ENCODE data around the gene LY6G5C. TPM values are rescaled to one million over a fixed set of nuclear protein-coding genes. Genes with fewer than 3 reads are reported as not detected.

The LY6G5C gene
- total and polyA plus RNA-seq, 9 of the 15 experiments (the other 6 are each of a cell fraction or from before 2014, with no cell fraction given) = 0.10 to 0.67 (median 0.46) TPM; not detected in 4

DNA sequence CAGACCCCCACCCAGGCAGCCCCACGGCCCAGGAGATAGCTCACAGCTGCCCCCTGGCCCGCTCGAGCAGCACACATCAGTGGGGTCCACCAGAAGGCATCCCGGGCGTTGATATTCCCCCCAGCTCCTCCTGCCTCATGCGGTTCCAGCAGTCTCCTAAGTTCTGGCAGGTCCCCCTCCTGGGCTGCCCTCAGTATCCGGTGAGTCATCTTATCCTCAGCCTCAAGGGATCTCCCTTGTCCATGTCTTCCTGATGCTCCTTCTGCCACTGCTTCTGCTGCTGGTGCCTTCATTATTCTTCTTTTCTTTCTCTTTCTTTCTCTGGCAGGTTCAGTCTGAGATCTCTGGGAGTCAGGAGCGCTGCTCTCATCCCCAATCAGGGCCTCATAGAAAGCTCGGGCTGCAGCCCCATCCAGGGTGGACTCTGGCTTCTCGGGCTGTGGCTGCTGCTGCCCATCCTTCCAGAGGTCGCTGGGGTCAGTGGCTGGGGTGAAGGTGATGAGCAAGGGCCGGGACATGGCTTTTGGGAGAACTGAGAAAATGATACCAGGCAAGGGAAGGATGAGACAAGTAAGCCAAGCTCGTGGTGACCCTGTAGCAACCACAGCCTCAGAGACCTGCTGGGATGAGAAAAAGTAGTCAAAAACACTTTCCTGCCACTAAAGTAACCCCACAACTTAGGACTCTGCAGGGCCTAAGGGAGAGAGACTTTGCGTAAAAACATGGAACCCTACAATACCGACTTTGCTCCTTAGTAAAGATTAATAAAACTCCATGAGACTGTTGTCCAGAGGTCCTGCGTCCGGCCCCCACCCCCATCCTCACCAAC, 16.7 kb downstream of the LY6G5C start (continued):
- no peak for TF ChIP-seq RFX1 (IDR thresholded peaks at IDR 0.05)
- peak; percentile 5; the same call in 1 of the 2 replicates for TF ChIP-seq GATA2 (CRISPR knock-in tag; IDR thresholded peaks at IDR 0.05)
- peak; percentile 85; the same call in 1 of the 2 replicates for TF ChIP-seq THAP12 (CRISPR knock-in tag; IDR thresholded peaks at IDR 0.05)
- 0 out of 2 replicates have a peak, but pooled peaks have one; percentile 38 for TF ChIP-seq NR2C2 (CRISPR knock-in tag; IDR thresholded peaks at IDR 0.05)
- no peak for TF ChIP-seq NR2C2 (tag; IDR thresholded peaks at IDR 0.05)
- TF ChIP-seq, protein P1, sequence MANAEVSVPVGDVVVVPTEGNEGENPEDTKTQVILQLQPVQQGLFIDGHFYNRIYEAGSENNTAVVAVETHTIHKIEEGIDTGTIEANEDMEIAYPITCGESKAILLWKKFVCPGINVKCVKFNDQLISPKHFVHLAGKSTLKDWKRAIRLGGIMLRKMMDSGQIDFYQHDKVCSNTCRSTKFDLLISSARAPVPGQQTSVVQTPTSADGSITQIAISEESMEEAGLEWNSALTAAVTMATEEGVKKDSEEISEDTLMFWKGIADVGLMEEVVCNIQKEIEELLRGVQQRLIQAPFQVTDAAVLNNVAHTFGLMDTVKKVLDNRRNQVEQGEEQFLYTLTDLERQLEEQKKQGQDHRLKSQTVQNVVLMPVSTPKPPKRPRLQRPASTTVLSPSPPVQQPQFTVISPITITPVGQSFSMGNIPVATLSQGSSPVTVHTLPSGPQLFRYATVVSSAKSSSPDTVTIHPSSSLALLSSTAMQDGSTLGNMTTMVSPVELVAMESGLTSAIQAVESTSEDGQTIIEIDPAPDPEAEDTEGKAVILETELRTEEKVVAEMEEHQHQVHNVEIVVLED (CRISPR knock-in tag; IDR thresholded peaks at IDR 0.05) = no peak
- TF ChIP-seq E2F1 (CRISPR knock-in tag; IDR thresholded peaks at IDR 0.05) = no peak
- TF ChIP-seq AFF1 (IDR thresholded peaks at IDR 0.05; ENCODE audit: low read depth in 1 of 2, partially characterized antibody in 2 of 2) = peak in 1 of 2 experiments; percentile 78
- TF ChIP-seq, protein P2, sequence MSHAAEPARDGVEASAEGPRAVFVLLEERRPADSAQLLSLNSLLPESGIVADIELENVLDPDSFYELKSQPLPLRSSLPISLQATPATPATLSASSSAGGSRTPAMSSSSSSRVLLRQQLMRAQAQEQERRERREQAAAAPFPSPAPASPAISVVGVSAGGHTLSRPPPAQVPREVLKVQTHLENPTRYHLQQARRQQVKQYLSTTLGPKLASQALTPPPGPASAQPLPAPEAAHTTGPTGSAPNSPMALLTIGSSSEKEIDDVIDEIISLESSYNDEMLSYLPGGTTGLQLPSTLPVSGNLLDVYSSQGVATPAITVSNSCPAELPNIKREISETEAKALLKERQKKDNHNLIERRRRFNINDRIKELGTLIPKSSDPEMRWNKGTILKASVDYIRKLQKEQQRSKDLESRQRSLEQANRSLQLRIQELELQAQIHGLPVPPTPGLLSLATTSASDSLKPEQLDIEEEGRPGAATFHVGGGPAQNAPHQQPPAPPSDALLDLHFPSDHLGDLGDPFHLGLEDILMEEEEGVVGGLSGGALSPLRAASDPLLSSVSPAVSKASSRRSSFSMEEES (CRISPR knock-in tag; IDR thresholded peaks at IDR 0.05) = no peak
- TF ChIP-seq FOXA1 (IDR thresholded peaks at IDR 0.05; ENCODE audit: borderline replicate concordance) = no peak
- peak; percentile 32; the same call in 1 of the 2 replicates for TF ChIP-seq TAL1 (IDR thresholded peaks at IDR 0.05)
- no peak for TF ChIP-seq ZNF707 (CRISPR knock-in tag; conservative IDR thresholded peaks at IDR 0.05)
- TF ChIP-seq PKNOX1 (IDR thresholded peaks at IDR 0.05) = 0 out of 2 replicates have a peak, but pooled peaks have one; percentile 16
- no peak for TF ChIP-seq RNF2 (IDR thresholded peaks at IDR 0.05)
